GM12878 (cell line): ENCODE results near the gene STK10. TPM values are rescaled to one million over a fixed set of nuclear protein-coding genes. Genes with fewer than 3 reads are reported as not detected.

Experiments used
- ATAC-seq: fragments of 200-7000 bp; cut with Tn5 transposase; 3 replicates; pipeline ENCODE4 v1.9.1; 2020; ENCODE audit warnings: mild to moderate bottlenecking, moderate library complexity
- BruUV-seq: library from RNA; stranded (reverse); fragments of 400-500 nt; replicated peaks from 2 replicates; lab custom pipeline; 2021; lab: Mats Ljungman, UMichigan
- CTCF ChIA-PET: fragments of 300-600 bp; sonication (Branson Sonifier 250); formaldehyde crosslinking; extraction: SDS; loops from one replicate; lab custom pipeline; 2021; ENCODE audit warnings: inconsistent platforms; lab: Yijun Ruan, JAX
- POLR2A ChIA-PET: fragments of 350-600 bp; formaldehyde crosslinking; extraction: SDS; loops from one replicate; lab custom pipeline; 2021; ENCODE audit warnings: inconsistent platforms; lab: Charles Lee
- RAD21 ChIA-PET: fragments of 300-600 bp; sonication (Branson Sonifier 250); formaldehyde crosslinking; loops from one replicate; lab custom pipeline; 2023; ENCODE audit warnings: antibody characterized with exemption; ENCODE audit not compliant: unreplicated experiment; lab: Charles Lee
- SMC1A ChIA-PET: fragments of 300-600 bp; sonication (Branson Sonifier 250); formaldehyde crosslinking; loops from one replicate; lab custom pipeline; 2023; ENCODE audit not compliant: unreplicated experiment, uncharacterized antibody; lab: Charles Lee
- DNase-seq: peaks from one replicate; pipeline ENCODE4 v3.0.0-alpha.2; 2011; ENCODE audit warnings: low read depth, low spot score
- FAIRE-seq: peaks from 3 replicates; lab custom pipeline; 2011; peaks lifted over from hg19 to GRCh38; lab: Jason Lieb, UNC
- H2AFZ ChIP-seq: 2 replicates; pipeline ENCODE4 v1.6.0; 2011; ENCODE audit warnings: low read depth, low read length, control low read depth; ENCODE audit not compliant: control insufficient read depth
- H3K27ac ChIP-seq: 2 replicates; pipeline ENCODE4 v1.5.1; 2011; ENCODE audit warnings: control low read depth; ENCODE audit not compliant: control insufficient read depth, insufficient read depth
- H3K27me3 ChIP-seq, 2 experiments: replicated peaks in 1 of 2; 2 replicates each; pipeline versions ENCODE4 v1.6.0 to v1.6.1; 2011; ENCODE audit warnings: low read length in 1 of 2; ENCODE audit not compliant: control insufficient read depth in 2 of 2, insufficient read depth in 2 of 2
- H3K36me3 ChIP-seq, 2 experiments: 2 replicates each; pipeline ENCODE4 v1.5.1; 2011; ENCODE audit warnings: low read length in 1 of 2; ENCODE audit not compliant: control insufficient read depth in 2 of 2, insufficient read depth in 2 of 2
- H3K4me1 ChIP-seq: 2 replicates; pipeline ENCODE4 v1.6.1; 2011; ENCODE audit warnings: mild to moderate bottlenecking, low read length, moderate library complexity, mixed read lengths; ENCODE audit not compliant: control insufficient read depth, insufficient read depth
- H3K4me2 ChIP-seq: 2 replicates; pipeline ENCODE4 v1.6.0; 2011; ENCODE audit warnings: control low read depth; ENCODE audit not compliant: control insufficient read depth, insufficient read depth
- H3K4me3 ChIP-seq: fragments of 200-600 bp; sonication (generic); 2 replicates; pipeline ENCODE4 v1.5.1; 2016
- H3K79me2 ChIP-seq: 2 replicates; pipeline ENCODE4 v1.6.0; 2011; ENCODE audit warnings: low read length; ENCODE audit not compliant: control insufficient read depth, insufficient read depth
- H3K9ac ChIP-seq: 2 replicates; pipeline ENCODE4 v1.8.0; 2011; ENCODE audit warnings: low read length, control low read depth, mixed read lengths; ENCODE audit not compliant: control insufficient read depth, insufficient read depth
- H3K9me3 ChIP-seq: replicated peaks from 3 replicates; pipeline ENCODE4 v1.5.1; 2011; ENCODE audit warnings: mild to moderate bottlenecking, low read length; ENCODE audit not compliant: control insufficient read depth, insufficient read depth
- H4K20me1 ChIP-seq: 2 replicates; pipeline ENCODE4 v1.6.0; 2011; ENCODE audit not compliant: control insufficient read depth, insufficient read depth
- BCL11A ChIP-seq: IDR thresholded peaks from 2 replicates; pipeline ENCODE4 v1.6.1; 2011; ENCODE audit warnings: low read depth, low read length
- BCL3 ChIP-seq: IDR thresholded peaks from 2 replicates; pipeline ENCODE4 v1.6.1; 2011; ENCODE audit warnings: borderline replicate concordance, low read depth, mild to moderate bottlenecking, moderate library complexity, low read length; ENCODE audit not compliant: insufficient read depth, poor library complexity, severe bottlenecking
- EGR1 ChIP-seq, 2 experiments: IDR thresholded peaks; 1 replicate in 1 of 2; 2 replicates in 1 of 2; pipeline ENCODE4 v1.6.1; 2011 to 2012; ENCODE audit warnings: low read depth in 2 of 2, low read length in 2 of 2, borderline replicate concordance in 1 of 2, mild to moderate bottlenecking in 1 of 2, moderate library complexity in 1 of 2
- ETV6 ChIP-seq, 2 experiments: fragments of 450-650 bp in 1 of 2; IDR thresholded peaks in 1 of 2; conservative IDR thresholded peaks in 1 of 2; 2 replicates each; pipeline ENCODE4 v1.6.1; 2014; ENCODE audit warnings: antibody characterized with exemption in 1 of 2, borderline replicate concordance in 1 of 2, low read depth in 1 of 2, mild to moderate bottlenecking in 1 of 2, moderate library complexity in 1 of 2
- LARP7 ChIP-seq: fragments of 450-650 bp; IDR thresholded peaks from 2 replicates; pipeline ENCODE4 v1.6.1; 2017; ENCODE audit warnings: mild to moderate bottlenecking
- NRF1 ChIP-seq: conservative IDR thresholded peaks from 2 replicates; pipeline ENCODE4 v1.6.1; 2011; ENCODE audit warnings: mild to moderate bottlenecking, low read depth, low read length, improper control_type of control experiment
- SP1 ChIP-seq: IDR thresholded peaks from one replicate; pipeline ENCODE4 v1.6.1; 2011; ENCODE audit warnings: low read depth, low read length
- TCF12 ChIP-seq: IDR thresholded peaks from 2 replicates; pipeline ENCODE4 v1.6.1; 2011; ENCODE audit warnings: low read depth, mild to moderate bottlenecking, low read length
- ZNF24 ChIP-seq: fragments of 450-650 bp; IDR thresholded peaks from 2 replicates; pipeline ENCODE4 v1.6.1; 2017; ENCODE audit warnings: antibody characterized with exemption, mild to moderate bottlenecking
- WGBS: methylation state at CpG from one replicate; pipeline ENCODE4 v1.1.6; 2016; ENCODE audit warnings: low lambda C conversion rate; ENCODE audit not compliant: insufficient replicate concordance, insufficient coverage; ENCODE audit errors: missing lambda C conversion rate; 5-methylcytosine and 5-hydroxymethylcytosine counted together
- in situ Hi-C: fragments of 300-500 bp; cut with MboI; formaldehyde crosslinking; loops from 9 replicates; pipeline ENCODE4 v1.14.3; 2018; ENCODE audit warnings: mixed read lengths
- intact Hi-C: fragments of 100-400 bp; cut with micrococcal nuclease; formaldehyde crosslinking; loops from one replicate; pipeline ENCODE4 v1.14.2; 2022; ENCODE audit not compliant: unreplicated experiment
- polyA plus RNA-seq, 11 experiments: library from polyadenylated mRNA; depleted of rRNA in 4 of 11; unstranded in 6 of 11; stranded (reverse) in 5 of 11; fragments of >200 nt; fragmentation: Nextera tagmentation in 4 of 11; fragmentation: Illumina TruSeq in 1 of 11; extraction: Ambion mirVana in 4 of 11; extraction: Trizol in 1 of 11; gene quantifications; 1 replicate in 1 of 11; 2 replicates in 10 of 11; pipeline versions ENCODE4 v1.2.1 to v1.2.3, GENCODE V29; 2011 to 2016; ENCODE audit warnings: inconsistent platforms in 2 of 11, missing spikeins in 2 of 11, low read depth in 1 of 11
- total RNA-seq, 4 experiments: library from RNA; depleted of rRNA in 3 of 4; stranded (reverse); fragments of >200 nt in 3 of 4; fragmentation: Illumina TruSeq in 1 of 4; extraction: Trizol in 1 of 4; gene quantifications; 2 replicates each; pipeline versions ENCODE4 v1.2.1 to v1.2.3, GENCODE V29; 2013 to 2021
- TF ChIP-seq, protein P1 (sequence below): fragments of 450-650 bp; IDR thresholded peaks from 2 replicates; pipeline ENCODE4 v1.6.1; 2016; ENCODE audit warnings: mild to moderate bottlenecking, moderate library complexity, borderline replicate concordance
- TF ChIP-seq, protein P2 (sequence below), 3 experiments: IDR thresholded peaks in 2 of 3; conservative IDR thresholded peaks in 1 of 3; 2 replicates each; pipeline ENCODE4 v1.5.1; 2011; ENCODE audit warnings: low read depth in 3 of 3, low read length in 3 of 3, mild to moderate bottlenecking in 3 of 3, control low read depth in 2 of 3, moderate library complexity in 2 of 3, inconsistent platforms in 1 of 3, mixed read lengths in 1 of 3; ENCODE audit not compliant: control insufficient read depth in 2 of 3, insufficient read depth in 1 of 3; ENCODE audit errors: extremely low read depth in 1 of 3
- TF ChIP-seq, protein P3 (sequence below): IDR thresholded peaks from 2 replicates; pipeline ENCODE4 v1.6.1; 2011; ENCODE audit warnings: low read depth, mild to moderate bottlenecking, low read length, moderate library complexity, borderline replicate concordance; ENCODE audit errors: extremely low read depth

The STK10 gene
- total and polyA plus RNA-seq, 10 of the 15 experiments (the other 5 are each of a cell fraction or from before 2014, with no cell fraction given): 14.2 to 96.4 (median 50.6) TPM

DNA sequence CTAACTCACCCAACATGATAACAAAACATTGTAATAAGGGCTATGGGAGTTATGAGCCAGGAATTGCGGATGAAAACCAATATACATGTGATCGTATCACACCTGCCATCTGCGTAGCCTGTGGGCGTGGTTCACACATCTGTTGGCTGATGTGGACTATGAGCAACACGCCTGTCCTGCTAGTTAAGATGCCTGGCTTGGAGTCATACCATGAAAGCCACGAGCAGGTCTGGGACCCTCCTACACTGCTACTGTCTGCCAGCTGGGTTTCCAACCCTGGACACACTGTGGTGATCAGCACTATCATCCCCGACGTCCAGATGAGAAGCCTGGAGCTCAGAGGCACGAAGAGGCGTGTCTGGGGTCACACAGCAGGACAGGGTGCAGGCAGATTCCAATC is 40.2 kb downstream of the STK10 start:
- Histone ChIP-seq H3K9me3 (no peaks in the 10 kb centered on the region), H3K79me2 (peaks cover 68% of the 10 kb centered on the region), H3K4me1 (peaks cover 33% of the 10 kb centered on the region), H3K4me2 (no peak overlapping the region), H2AFZ (no peak overlapping the region), H3K9ac (no peak overlapping the region), H3K4me3 (no peak overlapping the region), H3K27me3 (no peaks in the 10 kb centered on the region), H3K36me3 (peaks cover 23 to 26% of the 10 kb centered on the region in 2 experiments), H3K27ac (no peak overlapping the region), H4K20me1 (peaks cover 6% of the 10 kb centered on the region)
- SMC1A ChIA-PET: no interaction called here
- CTCF ChIA-PET: no interaction called here
- intact Hi-C loops (no loop called here), in situ Hi-C loops (no loop called here)
- TF ChIP-seq TCF12: no peak
- TF ChIP-seq BCL3: no peak
- TF ChIP-seq, protein P1, sequence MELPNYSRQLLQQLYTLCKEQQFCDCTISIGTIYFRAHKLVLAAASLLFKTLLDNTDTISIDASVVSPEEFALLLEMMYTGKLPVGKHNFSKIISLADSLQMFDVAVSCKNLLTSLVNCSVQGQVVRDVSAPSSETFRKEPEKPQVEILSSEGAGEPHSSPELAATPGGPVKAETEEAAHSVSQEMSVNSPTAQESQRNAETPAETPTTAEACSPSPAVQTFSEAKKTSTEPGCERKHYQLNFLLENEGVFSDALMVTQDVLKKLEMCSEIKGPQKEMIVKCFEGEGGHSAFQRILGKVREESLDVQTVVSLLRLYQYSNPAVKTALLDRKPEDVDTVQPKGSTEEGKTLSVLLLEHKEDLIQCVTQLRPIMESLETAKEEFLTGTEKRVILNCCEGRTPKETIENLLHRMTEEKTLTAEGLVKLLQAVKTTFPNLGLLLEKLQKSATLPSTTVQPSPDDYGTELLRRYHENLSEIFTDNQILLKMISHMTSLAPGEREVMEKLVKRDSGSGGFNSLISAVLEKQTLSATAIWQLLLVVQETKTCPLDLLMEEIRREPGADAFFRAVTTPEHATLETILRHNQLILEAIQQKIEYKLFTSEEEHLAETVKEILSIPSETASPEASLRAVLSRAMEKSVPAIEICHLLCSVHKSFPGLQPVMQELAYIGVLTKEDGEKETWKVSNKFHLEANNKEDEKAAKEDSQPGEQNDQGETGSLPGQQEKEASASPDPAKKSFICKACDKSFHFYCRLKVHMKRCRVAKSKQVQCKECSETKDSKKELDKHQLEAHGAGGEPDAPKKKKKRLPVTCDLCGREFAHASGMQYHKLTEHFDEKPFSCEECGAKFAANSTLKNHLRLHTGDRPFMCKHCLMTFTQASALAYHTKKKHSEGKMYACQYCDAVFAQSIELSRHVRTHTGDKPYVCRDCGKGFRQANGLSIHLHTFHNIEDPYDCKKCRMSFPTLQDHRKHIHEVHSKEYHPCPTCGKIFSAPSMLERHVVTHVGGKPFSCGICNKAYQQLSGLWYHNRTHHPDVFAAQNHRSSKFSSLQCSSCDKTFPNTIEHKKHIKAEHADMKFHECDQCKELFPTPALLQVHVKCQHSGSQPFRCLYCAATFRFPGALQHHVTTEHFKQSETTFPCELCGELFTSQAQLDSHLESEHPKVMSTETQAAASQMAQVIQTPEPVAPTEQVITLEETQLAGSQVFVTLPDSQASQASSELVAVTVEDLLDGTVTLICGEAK: no peak
- TF ChIP-seq NRF1: no peak
- TF ChIP-seq LARP7: no peak
- TF ChIP-seq, protein P2, sequence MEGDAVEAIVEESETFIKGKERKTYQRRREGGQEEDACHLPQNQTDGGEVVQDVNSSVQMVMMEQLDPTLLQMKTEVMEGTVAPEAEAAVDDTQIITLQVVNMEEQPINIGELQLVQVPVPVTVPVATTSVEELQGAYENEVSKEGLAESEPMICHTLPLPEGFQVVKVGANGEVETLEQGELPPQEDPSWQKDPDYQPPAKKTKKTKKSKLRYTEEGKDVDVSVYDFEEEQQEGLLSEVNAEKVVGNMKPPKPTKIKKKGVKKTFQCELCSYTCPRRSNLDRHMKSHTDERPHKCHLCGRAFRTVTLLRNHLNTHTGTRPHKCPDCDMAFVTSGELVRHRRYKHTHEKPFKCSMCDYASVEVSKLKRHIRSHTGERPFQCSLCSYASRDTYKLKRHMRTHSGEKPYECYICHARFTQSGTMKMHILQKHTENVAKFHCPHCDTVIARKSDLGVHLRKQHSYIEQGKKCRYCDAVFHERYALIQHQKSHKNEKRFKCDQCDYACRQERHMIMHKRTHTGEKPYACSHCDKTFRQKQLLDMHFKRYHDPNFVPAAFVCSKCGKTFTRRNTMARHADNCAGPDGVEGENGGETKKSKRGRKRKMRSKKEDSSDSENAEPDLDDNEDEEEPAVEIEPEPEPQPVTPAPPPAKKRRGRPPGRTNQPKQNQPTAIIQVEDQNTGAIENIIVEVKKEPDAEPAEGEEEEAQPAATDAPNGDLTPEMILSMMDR (IDR thresholded peaks at IDR 0.05 in 2 of 3, conservative IDR thresholded peaks at IDR 0.05 in 1 of 3; ENCODE audit: control insufficient read depth in 2 of 3, extremely low read depth in 1 of 3, insufficient read depth in 1 of 3, low read depth in 3 of 3, low read length in 3 of 3): no peak
- TF ChIP-seq ETV6 (conservative IDR thresholded peaks at IDR 0.05 in 1 of 2, IDR thresholded peaks at IDR 0.05 in 1 of 2; ENCODE audit: borderline replicate concordance in 1 of 2, low read depth in 1 of 2): no peak
- TF ChIP-seq, protein P3, sequence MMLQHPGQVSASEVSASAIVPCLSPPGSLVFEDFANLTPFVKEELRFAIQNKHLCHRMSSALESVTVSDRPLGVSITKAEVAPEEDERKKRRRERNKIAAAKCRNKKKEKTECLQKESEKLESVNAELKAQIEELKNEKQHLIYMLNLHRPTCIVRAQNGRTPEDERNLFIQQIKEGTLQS: no peak
- no peak for TF ChIP-seq BCL11A
- TF ChIP-seq SP1: no peak
- no peak for TF ChIP-seq EGR1 (IDR thresholded peaks at IDR 0.05; ENCODE audit: borderline replicate concordance in 1 of 2, low read depth in 2 of 2, low read length in 2 of 2)
- TF ChIP-seq ZNF24: no peak
- RAD21 ChIA-PET: no interaction called here
- no peak for FAIRE-seq
- no TSS peak for BruUV-seq
- POLR2A ChIA-PET: no interaction called here
- WGBS: 82% methylated on average over 10 of the region's 10 CpGs
- DNase-seq: no peak
- no peak for ATAC-seq
